H1 (cell line): ENCODE data around the gene TRIM22. TPM values are rescaled to one million over a fixed set of nuclear protein-coding genes. Genes with fewer than 3 reads are reported as not detected.

ENCODE experiments used
- CTCF ChIA-PET: fragments of 300-600 bp; sonication (Branson Sonifier 250); formaldehyde crosslinking; loops from one replicate; lab custom pipeline; 2021; ENCODE audit not compliant: partially characterized antibody; lab: Charles Lee
- POLR2A ChIA-PET: fragments of 300-600 bp; sonication (Branson Sonifier 250); formaldehyde crosslinking; loops from one replicate; lab custom pipeline; 2021; ENCODE audit warnings: inconsistent platforms; ENCODE audit not compliant: partially characterized antibody; lab: Charles Lee
- DNase-seq, 2 experiments: peaks; one replicate each; pipeline versions ENCODE4 v3.0.0 to v3.0.0-alpha.2; 2010 to 2022; ENCODE audit warnings: low spot score in 2 of 2, low read depth in 1 of 2, mixed read lengths in 1 of 2
- FAIRE-seq: peaks from 2 replicates; lab custom pipeline; 2011; peaks lifted over from hg19 to GRCh38; lab: Jason Lieb, UNC
- H2AFZ ChIP-seq: 2 replicates; pipeline ENCODE4 v1.8.1; 2012; ENCODE audit warnings: low read length, inconsistent platforms
- H2AK5ac ChIP-seq: 2 replicates; pipeline ENCODE4 v1.6.1; 2013; ENCODE audit warnings: low read depth, low read length
- H2BK120ac ChIP-seq: replicated peaks from 2 replicates; pipeline ENCODE3; 2013; ENCODE audit warnings: low read depth, low read length, inconsistent platforms
- H2BK12ac ChIP-seq: 2 replicates; pipeline ENCODE4 v1.6.1; 2013; ENCODE audit warnings: low read depth, low read length
- H2BK15ac ChIP-seq: 2 replicates; pipeline ENCODE4 v1.6.1; 2013; ENCODE audit warnings: low read length
- H2BK20ac ChIP-seq: 2 replicates; pipeline ENCODE4 v1.6.1; 2013; ENCODE audit warnings: low read length
- H2BK5ac ChIP-seq: 2 replicates; pipeline ENCODE4 v1.6.1; 2013; ENCODE audit warnings: low read depth, low read length
- H3K14ac ChIP-seq: 2 replicates; pipeline ENCODE4 v1.6.1; 2013; ENCODE audit warnings: inconsistent platforms; ENCODE audit not compliant: insufficient read length
- H3K18ac ChIP-seq: 2 replicates; pipeline ENCODE4 v1.6.1; 2013; ENCODE audit warnings: low read length; ENCODE audit errors: extremely low read depth
- H3K23ac ChIP-seq: 2 replicates; pipeline ENCODE4 v1.6.1; 2013; ENCODE audit warnings: inconsistent platforms; ENCODE audit not compliant: insufficient read length
- H3K23me2 ChIP-seq: 2 replicates; pipeline ENCODE4 v1.6.1; 2013; ENCODE audit warnings: low read depth, low read length
- H3K27ac ChIP-seq: 2 replicates; pipeline ENCODE4 v1.6.1; 2011; ENCODE audit warnings: low read depth, low read length, inconsistent platforms
- H3K27me3 ChIP-seq, 4 experiments: replicated peaks in 1 of 4; 1 replicate in 1 of 4; 2 replicates in 3 of 4; pipeline versions ENCODE4 v1.6.1 to v1.8.1; 2011 to 2013; ENCODE audit warnings: low read length in 3 of 4, mild to moderate bottlenecking in 3 of 4, inconsistent platforms in 2 of 4, mixed read lengths in 2 of 4, moderate library complexity in 1 of 4; ENCODE audit not compliant: control insufficient read depth in 3 of 4, insufficient read depth in 3 of 4; ENCODE audit errors: extremely low read depth in 1 of 4
- H3K36me3 ChIP-seq, 4 experiments: 2 replicates each; pipeline versions ENCODE4 v1.6.1 to v1.8.1; 2011 to 2013; ENCODE audit warnings: mild to moderate bottlenecking in 4 of 4, low read length in 3 of 4, moderate library complexity in 2 of 4, control low read depth in 1 of 4, inconsistent platforms in 1 of 4; ENCODE audit not compliant: insufficient read depth in 4 of 4, control insufficient read depth in 2 of 4
- H3K4ac ChIP-seq: replicated peaks from 2 replicates; pipeline ENCODE3; 2013; ENCODE audit warnings: low read length, low read depth, mixed read lengths, inconsistent platforms; ENCODE audit not compliant: insufficient read length
- H3K4me1 ChIP-seq, 4 experiments: replicated peaks in 1 of 4; 1 replicate in 1 of 4; 2 replicates in 3 of 4; pipeline versions ENCODE4 v1.6.1 to v1.8.1; 2011 to 2013; ENCODE audit warnings: low read length in 3 of 4, inconsistent platforms in 2 of 4, mixed read lengths in 1 of 4; ENCODE audit not compliant: insufficient read depth in 4 of 4, control insufficient read depth in 3 of 4
- H3K4me2 ChIP-seq, 2 experiments: 2 replicates each; pipeline versions ENCODE4 v1.6.1 to v1.8.1; 2011 to 2013; ENCODE audit warnings: low read depth in 2 of 2, low read length in 2 of 2, control low read depth in 1 of 2, inconsistent platforms in 1 of 2, mild to moderate bottlenecking in 1 of 2; ENCODE audit not compliant: insufficient read depth in 1 of 2
- H3K4me3 ChIP-seq, 4 experiments: fragments of 200-600, 300-600 bp in 1 of 4; sonication (generic), shearing (Covaris generic), sonication (Bioruptor Twin) in 1 of 4; 2 replicates each; pipeline versions ENCODE4 v1.5.1 to v1.8.1; 2011 to 2016; ENCODE audit warnings: low read length in 4 of 4, low read depth in 3 of 4, control low read depth in 2 of 4, inconsistent platforms in 2 of 4, mild to moderate bottlenecking in 2 of 4, mixed read lengths in 1 of 4, moderate library complexity in 1 of 4; ENCODE audit not compliant: insufficient read depth in 2 of 4; ENCODE audit errors: extremely low read depth in 1 of 4
- H3K56ac ChIP-seq: replicated peaks from 2 replicates; pipeline ENCODE3; 2013; ENCODE audit warnings: low read depth, mild to moderate bottlenecking, mixed read lengths, low read length, inconsistent platforms; ENCODE audit not compliant: insufficient read length
- H3K79me1 ChIP-seq: 2 replicates; pipeline ENCODE4 v1.6.1; 2013; ENCODE audit warnings: low read depth, low read length, control low read depth
- H3K79me2 ChIP-seq, 2 experiments: 2 replicates each; pipeline versions ENCODE4 v1.6.1 to v1.8.1; 2012 to 2013; ENCODE audit warnings: low read length in 2 of 2, mild to moderate bottlenecking in 2 of 2, inconsistent platforms in 1 of 2; ENCODE audit not compliant: insufficient read depth in 2 of 2, control insufficient read depth in 1 of 2
- H3K9ac ChIP-seq, 4 experiments: replicated peaks in 1 of 4; 1 replicate in 1 of 4; 2 replicates in 3 of 4; pipeline versions ENCODE4 v1.6.1 to v1.8.1; 2011 to 2013; ENCODE audit warnings: low read depth in 3 of 4, low read length in 3 of 4, control low read depth in 2 of 4, mild to moderate bottlenecking in 2 of 4, moderate library complexity in 2 of 4, inconsistent platforms in 1 of 4; ENCODE audit errors: extremely low read depth in 1 of 4
- H3K9me3 ChIP-seq, 2 experiments: 2 replicates each; pipeline versions ENCODE4 v1.6.1 to v1.8.1; 2012 to 2013; ENCODE audit warnings: mild to moderate bottlenecking in 2 of 2, moderate library complexity in 2 of 2, control low read depth in 1 of 2, inconsistent platforms in 1 of 2, low read depth in 1 of 2, low read length in 1 of 2, mixed read lengths in 1 of 2; ENCODE audit not compliant: insufficient read depth in 2 of 2
- H4K20me1 ChIP-seq, 2 experiments: replicated peaks in 1 of 2; 2 replicates each; pipeline versions ENCODE3 to v1.8.1; 2011 to 2013; ENCODE audit warnings: inconsistent platforms in 2 of 2, low read length in 2 of 2, mild to moderate bottlenecking in 1 of 2; ENCODE audit not compliant: insufficient read depth in 2 of 2, control insufficient read depth in 1 of 2
- H4K5ac ChIP-seq: 2 replicates; pipeline ENCODE4 v1.6.1; 2013; ENCODE audit warnings: low read length, low read depth, mixed read lengths, inconsistent platforms; ENCODE audit not compliant: insufficient read length
- H4K8ac ChIP-seq: 2 replicates; pipeline ENCODE4 v1.8.0; 2013; ENCODE audit warnings: mild to moderate bottlenecking, moderate library complexity, low read length, inconsistent platforms; ENCODE audit not compliant: insufficient read depth; ENCODE audit errors: extremely low read depth
- H4K91ac ChIP-seq: replicated peaks from 2 replicates; pipeline ENCODE3; 2013; ENCODE audit warnings: low read length, mixed read lengths, inconsistent platforms; ENCODE audit not compliant: insufficient read length
- CEBPB ChIP-seq: IDR thresholded peaks from 2 replicates; pipeline ENCODE4 v1.6.1; 2012; ENCODE audit warnings: low read depth, low read length
- CHD1 ChIP-seq: IDR thresholded peaks from 2 replicates; pipeline ENCODE4 v1.6.1; 2012; ENCODE audit warnings: low read depth, low read length, improper control_type of control experiment
- CREB1 ChIP-seq: IDR thresholded peaks from 2 replicates; pipeline ENCODE4 v1.6.1; 2012; ENCODE audit warnings: inconsistent platforms
- E2F6 ChIP-seq: IDR thresholded peaks from 2 replicates; pipeline ENCODE4 v1.6.1; 2012; ENCODE audit warnings: inconsistent platforms
- EP300 ChIP-seq, 2 experiments: IDR thresholded peaks; 1 replicate in 1 of 2; 2 replicates in 1 of 2; pipeline ENCODE4 v1.6.1; 2011 to 2012; ENCODE audit warnings: low read depth in 2 of 2, low read length in 2 of 2, mild to moderate bottlenecking in 2 of 2, borderline replicate concordance in 1 of 2, inconsistent platforms in 1 of 2, moderate library complexity in 1 of 2
- FOSL1 ChIP-seq: IDR thresholded peaks from 2 replicates; pipeline ENCODE4 v1.6.1; 2011; ENCODE audit warnings: mild to moderate bottlenecking, low read depth, low read length, moderate library complexity; ENCODE audit not compliant: insufficient read depth
- HDAC2 ChIP-seq, 2 experiments: fragments of 300-600 bp in 1 of 2; sonication (generic) in 1 of 2; IDR thresholded peaks; 2 replicates each; pipeline ENCODE4 v1.6.1; 2011 to 2012; ENCODE audit warnings: low read depth in 2 of 2, low read length in 2 of 2, mild to moderate bottlenecking in 2 of 2, moderate library complexity in 2 of 2, borderline replicate concordance in 1 of 2, inconsistent platforms in 1 of 2
- HDAC6 ChIP-seq: IDR thresholded peaks from one replicate; pipeline ENCODE4 v1.7.1; 2012; ENCODE audit warnings: low read depth, mild to moderate bottlenecking, inconsistent platforms, low read length, moderate library complexity
- NRF1 ChIP-seq: IDR thresholded peaks from 2 replicates; pipeline ENCODE4 v1.6.1; 2011; ENCODE audit warnings: mild to moderate bottlenecking, low read depth, low read length, improper control_type of control experiment
- POLR2AphosphoS5 ChIP-seq: IDR thresholded peaks from 2 replicates; pipeline ENCODE4 v1.6.1; 2011; ENCODE audit warnings: low read depth, low read length
- RNF2 ChIP-seq: fragments of 200-900, 300-1000 bp; sonication (generic); IDR thresholded peaks from 2 replicates; pipeline ENCODE4 v1.7.1; 2016; ENCODE audit warnings: borderline replicate concordance, low read depth, mild to moderate bottlenecking, antibody characterized with exemption, low read length; ENCODE audit not compliant: poor library complexity, severe bottlenecking; ENCODE audit errors: missing control alignments
- SP1 ChIP-seq: IDR thresholded peaks from 2 replicates; pipeline ENCODE4 v1.6.1; 2011; ENCODE audit warnings: low read depth, low read length
- YY1 ChIP-seq: IDR thresholded peaks from 2 replicates; pipeline ENCODE4 v1.6.1; 2011; ENCODE audit warnings: low read depth, mild to moderate bottlenecking, low read length
- ZNF274 ChIP-seq: IDR thresholded peaks from 2 replicates; pipeline ENCODE4 v1.7.0; 2012; ENCODE audit warnings: low read length, borderline replicate concordance; ENCODE audit errors: extremely low read depth
- WGBS, 2 experiments: shearing (Covaris generic) in 1 of 2; methylation state at CpG; one replicate each; pipeline versions ENCODE4 v1.1.6 to v1.1.7; 2013 to 2015; ENCODE audit warnings: low lambda C conversion rate in 2 of 2, mixed read lengths in 2 of 2, inconsistent platforms in 1 of 2, low coverage in 1 of 2, missing lambda C conversion rate in 1 of 2; ENCODE audit not compliant: insufficient replicate concordance in 2 of 2, insufficient coverage in 1 of 2, insufficient read length in 1 of 2; ENCODE audit errors: extremely low coverage in 1 of 2, missing lambda C conversion rate in 1 of 2; 5-methylcytosine and 5-hydroxymethylcytosine counted together
- polyA plus RNA-seq, 7 experiments: library from polyadenylated mRNA; depleted of rRNA in 3 of 7; stranded (reverse) in 5 of 7; unstranded in 2 of 7; fragments of >200 nt in 5 of 7; fragments of 200-250 nt in 2 of 7; gene quantifications; 1 replicate in 5 of 7; 2 replicates in 1 of 7; 4 replicates in 1 of 7; pipeline versions ENCODE4 v1.2.1 to v1.2.3, GENCODE V29; 2011 to 2013; ENCODE audit warnings: missing spikeins in 2 of 7, mixed read lengths in 2 of 7
- total RNA-seq: library from RNA; stranded (reverse); fragmentation: NEBNext Ultra II Directional; extraction: Animal tissue kit (Norgen Biotek cat#: 25700); gene quantifications from 2 replicates; pipeline ENCODE4 v1.2.1, GENCODE V29; 2021

TRIM22 gene
- total and polyA plus RNA-seq, 2 of the 8 experiments (the other 6 are each of a cell fraction or from before 2014, with no cell fraction given) = 56.0 to 82.7 TPM

- H2AFZ ChIP-seq = no peak overlapping the region
- DNase-seq (no peak), FAIRE-seq (no peak)
- no peaks in the 10 kb centered on the region for H3K79me1 ChIP-seq
- no peaks in the 10 kb centered on the region for H3K4me1 ChIP-seq
- no peak overlapping the region for H2BK5ac ChIP-seq
- H2AK5ac ChIP-seq = no peak overlapping the region
- no peak overlapping the region for H3K4me3 ChIP-seq
- H4K20me1 ChIP-seq = peaks cover 0 to 3% of the 10 kb centered on the region in 2 experiments
- peaks cover 2 to 52% (median 33%) of the 10 kb centered on the region in 4 experiments; a peak in 7 of 8 replicates for H3K36me3 ChIP-seq
- H3K27ac ChIP-seq = no peak overlapping the region
- H3K56ac ChIP-seq = no peak overlapping the region
- no peak overlapping the region for H2BK20ac ChIP-seq
- no peak overlapping the region for H3K4me2 ChIP-seq
- H3K4ac ChIP-seq = no peak overlapping the region
- no peak overlapping the region for H2BK120ac ChIP-seq
- H4K91ac ChIP-seq = no peak overlapping the region
- H3K79me2 ChIP-seq = peaks cover 0 to 21% of the 10 kb centered on the region in 2 experiments; a peak in 2 of 4 replicates
- 90% methylated on average over 7 of the region's 7 CpGs; no CpG with 5 or more reads in 1 of the 2 experiments for WGBS, 2 experiments
- H2BK12ac ChIP-seq = no peak overlapping the region
- no peak overlapping the region for H3K14ac ChIP-seq
- H3K27me3 ChIP-seq = no peaks in the 10 kb centered on the region
- no peak overlapping the region for H3K18ac ChIP-seq
- H3K9ac ChIP-seq = no peak overlapping the region
- no peak overlapping the region for H3K23ac ChIP-seq
- ChIA-PET CTCF (no interaction called here), POLR2A (no interaction called here)
- no peak overlapping the region for H4K5ac ChIP-seq
- peaks cover 2% of the 10 kb centered on the region; the same call in 1 of the 2 replicates for H3K23me2 ChIP-seq
- H2BK15ac ChIP-seq = no peak overlapping the region
- H4K8ac ChIP-seq = no peak overlapping the region
- no peaks in the 10 kb centered on the region for H3K9me3 ChIP-seq
- TF ChIP-seq FOSL1 (no peak), CHD1 (no peak), CREB1 (no peak), HDAC2 (IDR thresholded peaks at IDR 0.05; ENCODE audit: borderline replicate concordance in 1 of 2, low read depth in 2 of 2, low read length in 2 of 2) (no peak), RNF2 (no peak), E2F6 (no peak), YY1 (no peak), SP1 (no peak), CEBPB (no peak), ZNF274 (no peak), EP300 (IDR thresholded peaks at IDR 0.05; ENCODE audit: borderline replicate concordance in 1 of 2, low read depth in 2 of 2, low read length in 2 of 2) (no peak), HDAC6 (no peak), POLR2AphosphoS5 (no peak), NRF1 (no peak)
Observed at GRCh38 chr11:5698281-5698680, 8.7 kb downstream of the TRIM22 start.
